Stimulated activated CD4-positive, alpha-beta T cell treated with anti-CD3 and anti-CD28 coated beads, Interleukin-2, amount 100 ng/mL, for 4 hours (primary cell): Measurements from ENCODE around the gene TRO.

Source experiments
- DNase-seq: peaks from one replicate; pipeline ENCODE4 v3.0.0-alpha.2; 2020; ENCODE audit warnings: low read depth

Gene TRO

DNA sequence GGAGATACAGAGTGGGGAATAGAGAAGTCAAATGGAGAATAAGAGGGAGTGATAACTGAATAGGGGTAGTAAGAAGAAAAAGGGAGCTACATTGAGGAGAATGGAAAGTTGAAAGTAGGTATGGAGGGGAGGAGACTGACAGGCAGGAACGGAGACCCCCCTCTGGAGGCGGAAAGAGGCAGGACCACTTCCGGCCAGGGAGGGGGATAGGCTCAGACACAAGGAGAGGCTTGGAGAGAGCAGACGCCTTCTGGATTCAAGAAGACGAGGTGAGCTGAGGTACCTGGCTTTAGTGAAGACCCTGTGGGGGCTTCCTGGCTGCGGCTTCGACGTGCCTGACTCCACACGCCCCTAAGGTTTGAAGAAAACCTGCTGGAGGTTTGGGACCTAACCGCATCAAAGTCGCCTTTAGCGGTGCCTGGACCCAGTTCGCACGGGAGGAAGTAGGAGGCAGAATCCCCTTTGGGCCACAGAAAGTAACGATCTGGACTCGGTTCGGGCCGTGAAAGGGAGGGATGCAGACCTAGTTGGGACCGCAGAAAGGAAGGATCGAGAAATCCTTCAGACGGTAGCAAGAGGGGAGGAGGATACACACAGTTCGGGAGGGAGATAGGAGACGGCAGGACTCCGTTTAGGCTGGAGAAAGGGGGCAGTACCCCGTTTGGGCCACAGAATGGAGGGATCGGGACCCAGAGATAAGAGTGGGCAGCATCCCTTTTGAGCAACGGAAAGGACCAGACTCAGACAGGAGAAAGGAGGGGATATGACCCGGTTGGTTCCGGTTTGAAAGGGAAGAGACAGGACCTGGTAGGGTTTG, at the start of gene TRO:
Gene TRO (plus strand): TSS at position 215 of the 817 bp plus-strand sequence. CDS start 1,423 bp downstream, outside the sequence.
- DNase-seq, result no peak

DNA sequence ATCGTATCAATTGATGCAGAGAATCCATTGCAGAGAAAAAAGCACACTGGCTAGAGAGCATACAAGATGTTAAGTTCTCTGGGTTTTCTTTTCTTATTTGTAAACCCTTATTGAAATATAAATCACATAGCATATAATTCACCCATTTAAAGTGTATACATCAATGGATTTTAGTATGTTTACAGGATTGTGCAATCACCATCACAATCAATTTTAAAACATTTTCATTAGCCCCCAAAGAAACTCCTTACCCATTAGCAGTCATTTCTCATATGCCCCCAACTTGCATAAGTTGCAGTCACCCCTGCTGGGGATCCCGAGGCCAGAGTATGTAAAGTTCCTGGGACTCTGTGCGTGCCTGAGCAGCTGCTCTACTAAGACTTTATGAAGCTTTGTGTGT, 34.9 kb upstream of the TRO start:
- DNase-seq, result no peak

DNA sequence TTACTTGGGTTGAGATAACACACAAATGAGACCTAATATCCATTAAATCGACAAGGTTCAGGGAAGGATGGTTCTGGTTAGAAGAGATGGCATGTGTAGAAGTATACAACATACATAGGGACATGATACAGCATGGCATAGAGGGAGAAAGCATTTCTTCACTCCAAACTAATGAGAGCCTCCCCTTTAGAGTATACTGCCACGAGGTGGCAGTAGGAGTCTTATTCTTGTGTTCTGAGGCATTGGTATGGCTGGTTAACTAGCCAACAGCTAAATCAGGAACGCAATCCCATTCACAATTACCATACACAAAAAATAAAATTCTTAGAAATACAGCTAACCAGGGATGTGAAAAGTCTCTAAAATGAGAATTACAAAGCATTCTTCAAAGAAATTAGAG, 29.1 kb upstream of the TRO start:
- DNase-seq, result peak; percentile 12

DNA sequence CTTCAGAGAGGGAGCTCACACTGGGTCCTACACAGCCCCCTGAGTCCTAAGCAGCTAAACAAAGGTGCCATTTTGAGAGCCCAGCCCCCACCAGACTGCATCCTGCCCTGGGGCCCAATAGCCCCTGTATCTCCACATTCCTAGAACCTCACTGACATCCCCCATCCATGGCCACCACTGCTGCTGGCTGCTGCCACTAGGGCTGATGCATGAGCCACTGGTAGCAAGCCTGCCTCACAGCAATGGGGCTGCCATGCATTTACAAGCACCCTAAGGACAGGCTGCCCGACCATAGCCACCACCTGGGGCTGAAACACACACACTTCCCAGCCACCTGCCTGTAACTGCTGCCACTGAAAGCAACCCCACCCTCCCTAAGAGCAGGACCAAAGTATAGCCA, 26.5 kb upstream of the TRO start:
- no peak for DNase-seq

GRCh38 chrX:54909941-54910340, 10.7 kb upstream of the TRO start:
- no peak for DNase-seq

- DNase-seq, result peak; percentile 44
Observed at GRCh38 chrX:54921427-54922021, 900 bp downstream of the TRO start.

- no peak for DNase-seq
Observed at GRCh38 chrX:54922547-54922946, 1.9 kb downstream of the TRO start.

DNA sequence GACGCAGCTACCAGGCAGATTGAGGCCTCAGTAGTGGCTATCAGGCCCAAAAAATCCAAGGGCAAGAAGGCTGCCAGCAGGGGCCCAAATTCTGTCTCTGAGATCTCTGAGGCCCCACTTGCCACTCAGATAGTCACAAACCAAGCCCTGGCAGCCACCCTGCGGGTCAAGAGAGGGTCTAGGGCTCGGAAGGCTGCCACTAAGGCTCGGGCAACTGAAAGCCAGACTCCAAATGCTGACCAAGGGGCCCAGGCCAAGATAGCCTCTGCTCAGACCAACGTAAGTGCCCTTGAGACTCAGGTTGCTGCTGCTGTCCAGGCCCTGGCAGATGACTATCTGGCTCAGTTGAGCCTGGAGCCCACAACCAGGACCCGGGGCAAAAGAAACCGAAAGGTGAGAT, 2.8 kb downstream of the TRO start:
- DNase-seq, result no peak

DNA sequence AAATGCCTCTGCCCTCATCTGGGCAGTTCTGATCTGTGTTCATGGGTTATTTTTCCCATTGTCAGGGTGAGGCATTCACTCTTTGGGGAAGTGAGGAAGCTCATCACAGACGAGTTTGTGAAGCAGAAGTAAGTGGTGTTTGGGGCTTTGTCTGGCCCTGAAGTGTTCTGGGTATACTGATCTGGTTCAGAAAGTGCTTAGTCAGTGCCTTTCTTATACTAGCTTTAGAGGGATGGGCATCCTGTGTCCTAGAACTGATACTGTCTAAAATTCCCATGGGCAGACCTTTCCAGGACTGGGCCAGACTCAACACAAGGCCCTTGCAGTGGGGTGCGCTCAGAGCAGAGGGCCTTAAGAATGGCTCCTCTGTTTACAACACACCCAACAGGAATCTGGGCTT, 6.4 kb downstream of the TRO start:
- no peak for DNase-seq

DNA sequence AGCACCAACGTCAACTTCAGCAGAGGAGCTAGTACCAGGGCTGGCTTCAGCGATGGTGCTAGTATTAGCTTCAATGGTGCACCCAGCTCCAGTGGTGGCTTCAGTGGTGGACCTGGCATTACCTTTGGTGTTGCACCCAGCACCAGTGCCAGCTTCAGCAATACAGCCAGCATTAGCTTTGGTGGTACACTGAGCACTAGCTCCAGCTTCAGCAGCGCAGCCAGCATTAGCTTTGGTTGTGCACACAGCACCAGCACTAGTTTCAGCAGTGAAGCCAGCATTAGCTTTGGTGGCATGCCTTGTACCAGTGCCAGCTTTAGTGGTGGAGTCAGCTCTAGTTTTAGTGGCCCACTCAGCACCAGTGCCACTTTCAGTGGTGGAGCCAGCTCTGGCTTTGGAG, 8.3 kb downstream of the TRO start:
- no peak for DNase-seq

DNA sequence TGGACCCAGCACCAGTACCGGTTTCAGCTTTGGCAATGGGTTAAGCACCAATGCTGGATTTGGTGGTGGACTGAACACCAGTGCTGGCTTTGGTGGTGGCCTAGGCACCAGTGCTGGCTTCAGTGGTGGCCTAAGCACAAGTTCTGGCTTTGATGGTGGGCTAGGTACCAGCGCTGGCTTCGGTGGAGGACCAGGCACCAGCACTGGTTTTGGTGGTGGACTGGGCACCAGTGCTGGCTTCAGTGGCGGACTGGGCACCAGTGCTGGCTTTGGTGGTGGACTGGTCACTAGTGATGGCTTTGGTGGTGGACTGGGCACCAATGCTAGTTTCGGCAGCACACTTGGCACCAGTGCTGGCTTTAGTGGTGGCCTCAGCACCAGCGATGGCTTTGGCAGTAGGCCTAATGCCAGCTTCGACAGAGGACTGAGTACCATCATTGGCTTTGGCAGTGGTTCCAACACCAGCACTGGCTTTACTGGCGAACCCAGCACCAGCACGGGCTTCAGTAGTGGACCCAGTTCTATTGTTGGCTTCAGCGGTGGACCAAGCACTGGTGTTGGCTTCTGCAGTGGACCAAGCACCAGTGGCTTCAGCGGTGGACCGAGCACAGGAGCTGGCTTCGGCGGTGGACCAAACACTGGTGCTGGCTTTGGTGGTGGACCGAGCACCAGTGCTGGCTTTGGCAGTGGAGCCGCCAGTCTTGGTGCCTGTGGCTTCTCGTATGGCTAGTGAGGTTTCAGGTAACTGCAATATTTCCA, 9.8 kb downstream of the TRO start:
- no peak for DNase-seq

GRCh38 chrX:54931107-54931506, 10.5 kb downstream of the TRO start:
- DNase-seq, result no peak

- no peak for DNase-seq
Observed at GRCh38 chrX:54933150-54933826, 12.7 kb downstream of the TRO start.

GRCh38 chrX:54934058-54934457, 13.4 kb downstream of the TRO start:
- no peak for DNase-seq

DNA sequence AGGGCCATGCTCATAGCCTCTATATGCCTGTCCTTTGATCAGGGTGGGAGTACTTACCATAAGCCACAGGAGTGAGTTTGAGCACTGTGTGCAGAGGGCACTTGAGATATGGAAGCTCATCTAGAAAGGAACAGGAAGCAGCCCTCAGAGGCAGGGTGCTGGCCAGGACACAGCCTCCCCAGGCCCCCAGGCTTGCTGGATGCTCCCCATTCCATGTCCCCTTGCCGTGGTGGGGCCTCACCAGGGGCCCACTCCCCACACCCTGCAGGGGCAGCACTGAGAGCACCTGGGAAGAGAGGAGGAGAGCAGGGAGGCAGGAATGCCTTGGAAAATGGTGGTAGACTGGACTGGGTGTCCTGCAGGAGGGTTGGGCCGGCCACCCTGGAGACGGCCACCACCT, 14.3 kb downstream of the TRO start:
- no peak for DNase-seq

DNA sequence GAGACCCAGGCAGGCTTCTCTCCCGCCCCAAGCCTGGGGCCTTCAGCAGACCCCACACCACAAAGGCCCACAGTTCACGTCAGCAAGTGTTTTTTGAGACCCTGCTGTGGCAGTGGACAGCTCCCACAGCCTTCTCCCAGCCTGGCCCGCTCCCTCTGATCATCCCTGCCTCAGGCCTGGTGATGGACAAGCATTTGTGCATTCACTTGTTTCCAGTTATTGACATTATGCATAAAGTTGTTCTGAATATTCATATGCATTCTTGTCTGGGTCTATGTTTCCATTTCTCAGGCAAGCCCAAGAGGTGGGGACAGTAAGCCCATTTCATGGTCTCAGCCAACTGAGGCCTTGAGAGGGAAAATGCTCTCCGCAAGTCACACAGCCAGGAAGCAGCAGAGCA, 14.7 kb downstream of the TRO start:
- DNase-seq, result no peak

- DNase-seq, result no peak
Observed at GRCh38 chrX:54937416-54937815, 16.8 kb downstream of the TRO start.

DNA sequence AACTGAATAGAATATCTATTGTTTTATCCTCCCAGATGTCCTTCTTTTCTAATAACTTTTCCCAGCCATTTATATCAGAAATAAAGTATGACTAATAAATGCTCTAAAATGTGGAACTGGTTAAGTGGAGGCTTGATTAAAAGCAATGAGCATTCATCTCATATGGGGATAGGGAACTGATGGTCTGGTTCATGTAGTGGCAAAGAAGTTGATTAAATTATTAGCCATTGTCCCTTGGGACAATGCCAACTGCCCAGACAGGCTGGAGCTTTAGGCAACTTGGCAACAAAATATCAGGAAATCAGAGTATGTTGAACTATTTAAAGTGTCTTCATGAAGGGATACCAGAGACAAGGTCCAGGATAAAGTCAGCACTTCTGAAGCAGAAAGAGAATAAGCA, 24.2 kb downstream of the TRO start:
- no peak for DNase-seq

GRCh38 chrX:54945224-54945623, 24.6 kb downstream of the TRO start:
- no peak for DNase-seq

- no peak for DNase-seq
Observed at GRCh38 chrX:54950730-54951375, 30.2 kb downstream of the TRO start.

GRCh38 chrX:54961750-54962149, 41.1 kb downstream of the TRO start:
- no peak for DNase-seq
